HepG2 (cell line): ENCODE measurements around the gene GOLT1A. TPM values are rescaled to one million over a fixed set of nuclear protein-coding genes. Genes with fewer than 3 reads are reported as not detected.

Source experiments
- AGO1 ChIP-seq: fragments of 200-400 bp; formaldehyde crosslinking; IDR thresholded peaks from 2 replicates; pipeline ENCODE4 v1.6.1; 2017; ENCODE audit warnings: mild to moderate bottlenecking, low read depth, low read length, moderate library complexity; ENCODE audit not compliant: poor library complexity, severe bottlenecking
- GABPA ChIP-seq, 2 experiments: IDR thresholded peaks; 2 replicates each; pipeline ENCODE4 v1.6.1; 2011 to 2016; ENCODE audit warnings: low read depth in 2 of 2, low read length in 1 of 2, missing biosample characterization in 1 of 2, missing genetic modification characterization in 1 of 2
- RFX5 ChIP-seq: IDR thresholded peaks from 2 replicates; pipeline ENCODE4 v1.6.1; 2011; ENCODE audit warnings: low read depth, low read length, improper control_type of control experiment
- SIN3B ChIP-seq: fragments of 150-350 bp; IDR thresholded peaks from 2 replicates; pipeline ENCODE4 v1.6.1; 2014; ENCODE audit warnings: low read length
- ZBTB20 ChIP-seq: sonication (generic); formaldehyde crosslinking; IDR thresholded peaks from 2 replicates; pipeline ENCODE4 v1.8.1; 2023; ENCODE audit warnings: missing genetic modification reagents, low read depth, mild to moderate bottlenecking, borderline replicate concordance
- ZBTB38 ChIP-seq: sonication (generic); formaldehyde crosslinking; IDR thresholded peaks from 2 replicates; pipeline ENCODE4 v1.5.1; 2020; ENCODE audit warnings: mild to moderate bottlenecking, missing genetic modification reagents
- ZFP41 ChIP-seq: sonication (generic); formaldehyde crosslinking; IDR thresholded peaks from 2 replicates; pipeline ENCODE4 v1.4.0; 2020; ENCODE audit warnings: mild to moderate bottlenecking, missing genetic modification reagents, borderline replicate concordance
- ZNF430 ChIP-seq: sonication (generic); formaldehyde crosslinking; IDR thresholded peaks from 2 replicates; pipeline ENCODE4 v1.9.0; 2021; ENCODE audit warnings: mild to moderate bottlenecking, missing genetic modification reagents
- ZNF556 ChIP-seq: sonication (generic); formaldehyde crosslinking; IDR thresholded peaks from 2 replicates; pipeline ENCODE4 v1.4.0; 2020; ENCODE audit warnings: mild to moderate bottlenecking, missing genetic modification reagents, borderline replicate concordance
- ZNF766 ChIP-seq: sonication (generic); formaldehyde crosslinking; IDR thresholded peaks from 2 replicates; pipeline ENCODE4 v1.5.0; 2020; ENCODE audit warnings: missing genetic modification reagents, borderline replicate concordance
- ZSCAN9 ChIP-seq: IDR thresholded peaks from 2 replicates; pipeline ENCODE4 v1.6.1; 2016; ENCODE audit warnings: borderline replicate concordance
- polyA plus RNA-seq, 8 experiments: library from polyadenylated mRNA; depleted of rRNA in 3 of 8; stranded (reverse) in 7 of 8; unstranded in 1 of 8; fragments of >200 nt; fragmentation: Illumina TruSeq in 4 of 8; extraction: Trizol in 4 of 8; gene quantifications; 2 replicates each; pipeline versions ENCODE4 v1.2.1 to v1.2.3, GENCODE V29; 2011 to 2016; ENCODE audit warnings: low read depth in 4 of 8, missing spikeins in 1 of 8, mixed read lengths in 1 of 8; ENCODE audit not compliant: insufficient read depth in 1 of 8
- total RNA-seq, 5 experiments: library from RNA; depleted of rRNA; stranded (reverse); fragments of >200 nt; fragmentation: Illumina TruSeq; extraction: Trizol; gene quantifications; 2 replicates each; pipeline ENCODE4 v1.2.3, GENCODE V29; 2016; ENCODE audit warnings: low read depth in 1 of 5
- TF ChIP-seq, protein P1 (sequence below): sonication (generic); formaldehyde crosslinking; IDR thresholded peaks from 2 replicates; pipeline ENCODE4 v1.5.0; 2020; ENCODE audit warnings: mild to moderate bottlenecking, missing genetic modification reagents, borderline replicate concordance
- TF ChIP-seq, protein P2 (sequence below): sonication (generic); formaldehyde crosslinking; IDR thresholded peaks from 2 replicates; pipeline ENCODE4 v1.5.0; 2020; ENCODE audit warnings: missing genetic modification reagents
- TF ChIP-seq, protein P3 (sequence below): sonication (generic); formaldehyde crosslinking; conservative IDR thresholded peaks from 2 replicates; pipeline ENCODE4 v1.5.0; 2020; ENCODE audit warnings: missing genetic modification reagents
- TF ChIP-seq, protein P4 (sequence below): sonication (generic); formaldehyde crosslinking; IDR thresholded peaks from 2 replicates; pipeline ENCODE4 v1.5.0; 2020; ENCODE audit warnings: missing genetic modification reagents, mild to moderate bottlenecking, borderline replicate concordance
- TF ChIP-seq, protein P5 (sequence below): sonication (generic); formaldehyde crosslinking; IDR thresholded peaks from 2 replicates; pipeline ENCODE4 v1.8.1; 2023; ENCODE audit warnings: mild to moderate bottlenecking, missing genetic modification reagents
- TF ChIP-seq, protein P6 (sequence below): sonication (generic); formaldehyde crosslinking; conservative IDR thresholded peaks from 2 replicates; pipeline ENCODE4 v1.8.1; 2023; ENCODE audit warnings: missing genetic modification reagents

Gene GOLT1A
- total and polyA plus RNA-seq, 2 of the 13 experiments (the other 11 are each of a cell fraction or from before 2014, with no cell fraction given): 25.8 to 28.0 TPM

DNA sequence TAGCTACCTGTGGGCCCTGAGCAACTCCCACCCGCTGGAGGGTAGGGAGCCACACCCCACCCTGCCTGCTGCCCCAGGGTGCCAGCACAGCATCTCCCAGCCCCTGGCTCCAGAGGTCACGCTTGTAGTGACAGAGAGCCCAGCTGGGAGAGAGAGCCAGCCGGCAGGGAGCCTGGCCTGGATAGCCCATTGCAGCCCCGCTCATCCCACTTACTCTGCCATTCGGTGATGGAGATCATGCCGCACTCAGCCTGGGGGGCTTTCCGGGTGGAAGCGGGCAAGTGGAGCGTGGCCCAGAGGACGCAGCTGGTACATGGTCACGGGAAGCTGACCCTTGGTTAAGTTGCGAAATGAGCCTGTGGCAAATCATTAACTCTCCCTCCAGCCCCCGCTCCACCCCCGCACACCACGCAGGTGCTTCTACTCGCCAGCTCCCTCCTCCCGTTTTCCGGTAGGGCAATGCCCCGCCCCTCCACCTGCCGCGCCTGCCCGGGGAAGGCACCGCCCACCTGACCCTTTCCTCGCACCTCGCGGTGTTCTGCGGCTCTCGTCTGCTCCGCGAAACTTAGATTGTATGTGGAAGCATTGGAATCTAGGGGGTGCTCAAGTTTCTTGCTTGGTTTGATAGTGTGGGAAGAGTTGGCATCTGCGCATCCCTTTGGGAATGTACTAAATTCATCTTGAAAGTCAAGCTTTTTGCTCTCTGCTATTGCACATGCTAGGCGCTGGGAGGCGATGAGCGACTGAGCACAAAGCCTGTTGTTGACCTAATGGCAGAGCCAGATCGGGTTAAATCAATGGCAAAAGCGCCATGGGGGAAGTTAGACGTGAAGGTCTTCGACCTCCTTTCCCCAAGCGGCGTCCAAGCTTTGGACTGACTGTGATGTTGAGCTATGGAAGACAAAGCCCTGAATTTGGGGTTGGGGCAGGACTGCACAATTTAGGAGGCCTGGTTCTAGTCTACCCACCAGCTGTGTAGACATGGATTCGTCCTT, at the start of gene GOLT1A (continued):
- TF ChIP-seq, protein P1, sequence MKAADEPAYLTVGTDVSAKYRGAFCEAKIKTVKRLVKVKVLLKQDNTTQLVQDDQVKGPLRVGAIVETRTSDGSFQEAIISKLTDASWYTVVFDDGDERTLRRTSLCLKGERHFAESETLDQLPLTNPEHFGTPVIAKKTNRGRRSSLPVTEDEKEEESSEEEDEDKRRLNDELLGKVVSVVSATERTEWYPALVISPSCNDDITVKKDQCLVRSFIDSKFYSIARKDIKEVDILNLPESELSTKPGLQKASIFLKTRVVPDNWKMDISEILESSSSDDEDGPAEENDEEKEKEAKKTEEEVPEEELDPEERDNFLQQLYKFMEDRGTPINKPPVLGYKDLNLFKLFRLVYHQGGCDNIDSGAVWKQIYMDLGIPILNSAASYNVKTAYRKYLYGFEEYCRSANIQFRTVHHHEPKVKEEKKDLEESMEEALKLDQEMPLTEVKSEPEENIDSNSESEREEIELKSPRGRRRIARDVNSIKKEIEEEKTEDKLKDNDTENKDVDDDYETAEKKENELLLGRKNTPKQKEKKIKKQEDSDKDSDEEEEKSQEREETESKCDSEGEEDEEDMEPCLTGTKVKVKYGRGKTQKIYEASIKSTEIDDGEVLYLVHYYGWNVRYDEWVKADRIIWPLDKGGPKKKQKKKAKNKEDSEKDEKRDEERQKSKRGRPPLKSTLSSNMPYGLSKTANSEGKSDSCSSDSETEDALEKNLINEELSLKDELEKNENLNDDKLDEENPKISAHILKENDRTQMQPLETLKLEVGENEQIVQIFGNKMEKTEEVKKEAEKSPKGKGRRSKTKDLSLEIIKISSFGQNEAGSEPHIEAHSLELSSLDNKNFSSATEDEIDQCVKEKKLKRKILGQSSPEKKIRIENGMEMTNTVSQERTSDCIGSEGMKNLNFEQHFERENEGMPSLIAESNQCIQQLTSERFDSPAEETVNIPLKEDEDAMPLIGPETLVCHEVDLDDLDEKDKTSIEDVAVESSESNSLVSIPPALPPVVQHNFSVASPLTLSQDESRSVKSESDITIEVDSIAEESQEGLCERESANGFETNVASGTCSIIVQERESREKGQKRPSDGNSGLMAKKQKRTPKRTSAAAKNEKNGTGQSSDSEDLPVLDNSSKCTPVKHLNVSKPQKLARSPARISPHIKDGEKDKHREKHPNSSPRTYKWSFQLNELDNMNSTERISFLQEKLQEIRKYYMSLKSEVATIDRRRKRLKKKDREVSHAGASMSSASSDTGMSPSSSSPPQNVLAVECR (CRISPR knock-in tag): peak; percentile 93
- TF ChIP-seq, protein P2, sequence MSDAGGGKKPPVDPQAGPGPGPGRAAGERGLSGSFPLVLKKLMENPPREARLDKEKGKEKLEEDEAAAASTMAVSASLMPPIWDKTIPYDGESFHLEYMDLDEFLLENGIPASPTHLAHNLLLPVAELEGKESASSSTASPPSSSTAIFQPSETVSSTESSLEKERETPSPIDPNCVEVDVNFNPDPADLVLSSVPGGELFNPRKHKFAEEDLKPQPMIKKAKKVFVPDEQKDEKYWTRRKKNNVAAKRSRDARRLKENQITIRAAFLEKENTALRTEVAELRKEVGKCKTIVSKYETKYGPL: no peak; the same call in 1 of the 2 replicates
- TF ChIP-seq, protein P3, sequence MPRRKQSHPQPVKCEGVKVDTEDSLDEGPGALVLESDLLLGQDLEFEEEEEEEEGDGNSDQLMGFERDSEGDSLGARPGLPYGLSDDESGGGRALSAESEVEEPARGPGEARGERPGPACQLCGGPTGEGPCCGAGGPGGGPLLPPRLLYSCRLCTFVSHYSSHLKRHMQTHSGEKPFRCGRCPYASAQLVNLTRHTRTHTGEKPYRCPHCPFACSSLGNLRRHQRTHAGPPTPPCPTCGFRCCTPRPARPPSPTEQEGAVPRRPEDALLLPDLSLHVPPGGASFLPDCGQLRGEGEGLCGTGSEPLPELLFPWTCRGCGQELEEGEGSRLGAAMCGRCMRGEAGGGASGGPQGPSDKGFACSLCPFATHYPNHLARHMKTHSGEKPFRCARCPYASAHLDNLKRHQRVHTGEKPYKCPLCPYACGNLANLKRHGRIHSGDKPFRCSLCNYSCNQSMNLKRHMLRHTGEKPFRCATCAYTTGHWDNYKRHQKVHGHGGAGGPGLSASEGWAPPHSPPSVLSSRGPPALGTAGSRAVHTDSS (CRISPR knock-in tag): no peak
- TF ChIP-seq, protein P4, sequence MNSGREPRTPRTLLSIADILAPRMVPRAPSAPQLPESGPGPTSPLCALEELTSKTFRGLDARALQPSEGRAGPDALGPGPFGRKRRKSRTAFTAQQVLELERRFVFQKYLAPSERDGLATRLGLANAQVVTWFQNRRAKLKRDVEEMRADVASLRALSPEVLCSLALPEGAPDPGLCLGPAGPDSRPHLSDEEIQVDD (CRISPR knock-in tag): peak; percentile 31; the same call in 1 of the 2 replicates
- TF ChIP-seq RFX5 (no peak), SIN3B (no peak), ZFP41 (CRISPR knock-in tag) (no peak), ZSCAN9 (CRISPR knock-in tag) (peak; percentile 55; the same call in 1 of the 2 replicates), ZNF766 (peak; percentile 88), ZBTB38 (CRISPR knock-in tag) (peak; percentile 69; the same call in 1 of the 2 replicates), ZBTB20 (CRISPR knock-in tag) (peak; percentile 83; the same call in 1 of the 2 replicates), ZNF430 (peak; percentile 92; the same call in 1 of the 2 replicates), GABPA (IDR thresholded peaks at IDR 0.05; ENCODE audit: low read depth, low read length) (no peak), GABPA (CRISPR knock-in tag; IDR thresholded peaks at IDR 0.05; ENCODE audit: low read depth) (peak; percentile 80), ZNF556 (peak; percentile 95), AGO1 (peak; percentile 32)
- TF ChIP-seq, protein P5, sequence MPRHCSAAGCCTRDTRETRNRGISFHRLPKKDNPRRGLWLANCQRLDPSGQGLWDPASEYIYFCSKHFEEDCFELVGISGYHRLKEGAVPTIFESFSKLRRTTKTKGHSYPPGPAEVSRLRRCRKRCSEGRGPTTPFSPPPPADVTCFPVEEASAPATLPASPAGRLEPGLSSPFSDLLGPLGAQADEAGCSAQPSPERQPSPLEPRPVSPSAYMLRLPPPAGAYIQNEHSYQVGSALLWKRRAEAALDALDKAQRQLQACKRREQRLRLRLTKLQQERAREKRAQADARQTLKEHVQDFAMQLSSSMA (CRISPR knock-in tag): 0 out of 2 replicates have a peak, but pooled peaks have one; percentile 82
- TF ChIP-seq, protein P6, sequence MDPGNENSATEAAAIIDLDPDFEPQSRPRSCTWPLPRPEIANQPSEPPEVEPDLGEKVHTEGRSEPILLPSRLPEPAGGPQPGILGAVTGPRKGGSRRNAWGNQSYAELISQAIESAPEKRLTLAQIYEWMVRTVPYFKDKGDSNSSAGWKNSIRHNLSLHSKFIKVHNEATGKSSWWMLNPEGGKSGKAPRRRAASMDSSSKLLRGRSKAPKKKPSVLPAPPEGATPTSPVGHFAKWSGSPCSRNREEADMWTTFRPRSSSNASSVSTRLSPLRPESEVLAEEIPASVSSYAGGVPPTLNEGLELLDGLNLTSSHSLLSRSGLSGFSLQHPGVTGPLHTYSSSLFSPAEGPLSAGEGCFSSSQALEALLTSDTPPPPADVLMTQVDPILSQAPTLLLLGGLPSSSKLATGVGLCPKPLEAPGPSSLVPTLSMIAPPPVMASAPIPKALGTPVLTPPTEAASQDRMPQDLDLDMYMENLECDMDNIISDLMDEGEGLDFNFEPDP: no peak
